Stimulated activated CD8-positive, alpha-beta memory T cell treated with anti-CD3 and anti-CD28 coated beads, Interleukin-2, amount 100 ng/mL, for 1 hour (primary cell): ENCODE data around the gene EXOC3L4.

Experiments used
- DNase-seq, 2 donors: peaks; one replicate each; pipeline ENCODE4 v3.0.0-alpha.2; 2020; ENCODE audit warnings: low read depth in 2 of 2

The EXOC3L4 gene

DNA sequence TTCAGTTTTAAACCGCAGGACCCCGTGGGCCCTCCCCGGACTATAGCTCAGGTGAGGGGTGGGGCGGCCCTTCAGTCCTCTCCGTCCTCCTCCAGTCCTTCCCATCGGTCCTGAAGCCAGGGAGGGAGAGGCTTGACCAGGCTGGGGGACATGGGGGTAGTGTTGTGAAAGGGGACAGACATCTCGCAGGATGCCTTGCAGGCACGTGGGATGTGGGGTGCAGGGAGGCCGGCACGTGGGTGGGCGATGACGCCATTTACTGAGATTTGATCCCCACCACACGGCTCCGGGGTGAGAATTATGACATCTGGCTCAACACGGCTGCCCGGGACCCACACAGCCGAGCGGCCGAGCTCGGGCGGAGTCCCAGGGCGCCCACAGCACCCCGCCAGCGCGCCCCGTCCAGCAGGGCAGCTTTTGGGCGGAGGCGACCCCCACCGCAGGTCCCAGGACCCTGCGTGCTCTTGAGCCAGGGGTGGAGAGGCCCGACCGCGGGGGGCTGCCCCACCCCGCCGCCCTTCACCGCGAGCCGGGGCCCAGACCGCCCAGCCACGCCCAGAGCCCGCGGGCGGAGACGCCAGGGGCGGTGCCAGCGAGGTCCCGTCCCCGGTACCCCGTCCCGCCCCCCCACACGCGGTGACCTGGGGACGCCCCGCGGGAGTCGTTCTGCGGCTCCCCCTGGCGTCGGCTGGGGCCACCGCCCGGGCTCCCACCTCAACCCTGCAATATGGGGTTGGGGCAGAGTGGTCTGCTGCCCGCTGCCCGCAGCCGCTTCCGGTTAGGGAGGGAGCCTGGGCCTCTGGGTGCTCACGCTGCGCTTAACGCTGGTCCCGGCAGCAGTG lies 3.3 kb upstream of the EXOC3L4 start:
- DNase-seq, result peak; percentile 55 to 61

DNA sequence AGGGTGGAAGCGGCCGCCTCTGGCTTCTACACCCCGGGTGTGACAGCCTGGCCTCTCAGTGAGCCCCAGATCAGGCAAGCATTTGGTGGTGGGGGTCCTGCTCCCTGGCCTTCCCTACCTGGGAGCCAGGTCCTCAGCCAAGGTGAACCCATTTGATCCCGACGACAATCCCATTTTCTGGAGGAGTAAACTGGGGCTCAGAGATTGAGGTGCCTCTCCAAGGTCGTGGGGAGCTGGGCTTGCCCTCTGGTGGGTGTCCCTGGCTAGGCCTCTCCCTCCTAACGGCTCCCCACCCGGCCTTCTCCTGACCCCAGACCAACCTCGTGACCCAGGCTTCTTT lies 2.7 kb upstream of the EXOC3L4 start:
- DNase-seq, result no peak

DNA sequence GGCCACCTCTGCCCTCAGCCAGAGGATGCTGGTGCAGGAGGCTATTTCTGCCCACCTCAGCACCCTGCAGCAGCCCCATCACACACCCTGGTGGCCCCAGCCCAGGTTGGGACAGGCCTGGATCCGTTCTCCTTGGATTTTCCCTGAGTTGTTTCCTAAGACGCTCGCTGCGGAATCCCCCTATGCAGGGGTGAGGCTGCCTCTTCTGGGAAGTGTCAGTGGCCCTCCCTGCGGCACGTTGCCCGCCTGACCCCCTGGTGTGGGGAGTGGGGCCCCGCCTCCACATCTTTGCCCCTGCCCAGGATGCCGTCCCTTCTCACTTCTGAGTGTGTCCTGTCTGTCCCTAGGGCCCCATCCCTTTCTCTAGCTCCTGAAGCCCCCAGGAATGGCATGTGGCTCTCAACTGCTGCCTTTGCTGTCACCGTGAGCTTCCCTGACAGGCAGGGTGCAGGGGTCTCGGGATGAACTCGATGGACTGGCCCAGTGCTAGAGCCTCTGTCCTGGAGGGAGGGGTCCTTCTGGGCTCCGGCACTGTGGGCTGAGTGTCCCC lies 594 bp upstream of the EXOC3L4 start:
- no peak for DNase-seq

DNA sequence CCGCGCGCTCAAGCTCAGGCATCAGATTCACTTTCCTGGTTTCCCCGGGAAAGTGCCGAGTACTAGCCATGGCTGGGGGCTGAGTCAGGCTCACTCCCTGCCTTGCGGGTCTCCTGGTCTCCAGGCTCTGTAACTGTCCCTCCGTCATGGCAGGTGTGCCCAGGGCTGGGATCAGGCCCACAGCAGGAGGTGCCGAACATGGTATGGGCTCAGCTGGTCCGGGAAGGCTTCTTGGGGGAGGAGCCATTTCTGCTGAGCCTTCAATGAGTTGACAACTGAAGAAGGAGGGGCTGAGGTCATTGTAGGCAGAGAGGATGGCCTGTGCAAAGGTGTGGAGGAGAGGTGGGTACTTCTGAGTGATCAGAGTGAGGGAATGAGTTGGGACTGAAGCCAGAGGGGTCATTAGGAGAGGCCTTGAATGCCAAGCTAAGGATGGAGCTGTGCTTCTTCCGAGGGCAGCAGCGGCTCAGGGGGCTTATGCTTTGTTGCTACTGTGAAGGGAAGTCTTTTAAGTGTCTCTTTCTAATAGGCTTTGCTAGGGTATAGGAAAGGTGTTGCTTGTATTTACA lies 769 bp downstream of the EXOC3L4 start:
- DNase-seq, result no peak

DNA sequence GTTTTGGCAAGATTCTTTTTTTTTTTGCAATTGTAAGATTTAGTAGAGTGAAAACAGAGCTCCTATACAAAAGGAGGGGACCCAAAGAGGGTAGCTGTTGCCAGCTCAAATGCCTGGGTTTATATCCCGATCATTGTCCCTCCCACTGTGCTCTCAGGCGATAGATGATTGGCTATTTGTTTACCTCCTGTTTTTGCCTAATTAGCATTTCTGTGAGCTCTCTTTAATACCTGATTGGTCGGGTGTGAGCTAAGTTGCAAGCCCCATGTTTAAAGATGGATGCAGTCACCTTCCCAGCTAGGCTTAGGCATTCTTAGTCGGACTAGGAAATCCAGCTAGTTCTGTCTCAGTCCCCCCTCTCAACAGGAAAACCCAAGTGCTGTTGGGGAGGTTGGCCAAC lies 1.9 kb downstream of the EXOC3L4 start:
- DNase-seq, result no peak

DNA sequence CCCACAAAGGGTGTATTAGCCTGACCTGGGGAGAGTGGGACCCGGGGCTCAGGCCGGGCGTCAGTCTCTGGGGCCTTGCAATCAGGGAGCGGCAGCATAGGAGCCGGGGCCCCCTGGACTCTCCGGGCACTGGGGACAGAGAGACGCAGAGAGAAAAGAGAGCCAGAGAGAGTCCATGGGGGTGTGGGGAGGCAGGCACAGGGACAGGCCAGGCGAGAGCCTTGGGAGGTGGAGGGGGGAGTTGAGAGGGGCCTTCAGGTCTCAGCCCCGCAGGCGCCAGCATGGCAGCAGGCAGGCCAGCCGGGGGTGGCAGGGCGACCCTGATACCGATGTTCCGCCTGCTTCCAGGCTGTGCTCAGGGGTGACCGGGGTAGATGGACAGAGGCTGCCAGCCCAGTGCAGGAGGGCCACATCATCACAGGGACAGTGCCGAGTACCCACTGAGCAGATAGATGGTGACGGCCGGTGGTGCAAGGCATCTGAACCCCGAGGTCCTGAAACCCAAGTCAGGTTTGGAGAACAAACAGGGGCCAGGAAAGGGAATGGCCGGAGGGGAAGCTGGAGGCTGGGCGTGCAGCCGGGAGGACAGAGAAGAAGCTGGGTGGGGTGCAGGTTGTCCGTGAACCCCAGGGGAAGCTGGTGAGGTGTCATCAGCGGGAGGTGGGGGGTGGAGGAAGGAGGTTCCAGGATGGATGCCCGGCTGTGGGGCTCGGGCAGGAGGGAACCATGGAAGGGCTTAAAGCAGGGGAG lies 2.9 kb downstream of the EXOC3L4 start:
- no peak for DNase-seq

DNA sequence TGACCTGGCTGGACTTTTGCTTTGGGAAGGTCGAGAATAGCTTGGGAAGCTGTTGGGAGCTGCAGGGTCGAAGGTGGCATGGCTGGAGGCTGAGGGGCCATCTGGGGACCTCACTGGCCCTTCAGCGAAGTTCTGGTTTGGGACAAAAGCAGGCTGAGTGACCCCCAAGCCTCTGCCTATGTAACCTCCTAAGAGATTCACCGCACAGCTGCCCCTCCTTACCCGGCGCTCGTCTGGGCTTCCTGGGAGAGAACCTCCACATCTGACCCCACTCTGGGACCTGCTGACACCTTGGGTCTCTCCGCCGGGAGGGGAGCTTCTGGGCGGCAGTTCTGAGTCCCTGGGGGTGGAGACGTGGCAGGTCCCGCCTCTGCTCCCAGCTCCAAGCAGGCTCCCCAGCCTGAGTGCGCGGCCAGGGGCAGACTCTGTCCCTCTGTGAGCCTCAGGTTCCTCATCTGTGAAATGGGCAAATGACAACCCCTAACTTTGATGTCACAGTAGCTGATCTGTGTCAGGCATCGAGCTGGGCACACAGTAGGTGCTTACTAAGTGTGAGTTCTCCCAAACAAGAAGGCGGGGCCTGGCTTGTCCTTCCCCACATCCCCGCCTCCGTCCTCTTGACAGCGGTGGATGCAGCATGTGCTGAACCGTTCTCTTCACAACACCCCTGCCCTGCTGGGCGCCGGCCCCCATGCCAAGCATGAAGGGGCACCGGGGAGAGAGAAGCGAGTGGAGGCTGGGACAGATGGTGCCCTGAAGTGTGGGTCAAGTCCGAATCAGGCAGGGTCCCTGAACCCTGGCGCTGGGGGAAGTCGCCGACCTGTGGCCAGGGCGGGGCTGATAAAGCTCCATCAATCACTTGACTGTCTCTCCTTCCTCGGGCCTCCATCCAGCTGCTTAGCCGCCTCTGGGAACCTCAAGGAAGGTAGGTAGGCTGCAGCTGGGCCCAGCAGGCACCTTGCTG lies 3.8 kb downstream of the EXOC3L4 start:
- DNase-seq, result no peak

DNA sequence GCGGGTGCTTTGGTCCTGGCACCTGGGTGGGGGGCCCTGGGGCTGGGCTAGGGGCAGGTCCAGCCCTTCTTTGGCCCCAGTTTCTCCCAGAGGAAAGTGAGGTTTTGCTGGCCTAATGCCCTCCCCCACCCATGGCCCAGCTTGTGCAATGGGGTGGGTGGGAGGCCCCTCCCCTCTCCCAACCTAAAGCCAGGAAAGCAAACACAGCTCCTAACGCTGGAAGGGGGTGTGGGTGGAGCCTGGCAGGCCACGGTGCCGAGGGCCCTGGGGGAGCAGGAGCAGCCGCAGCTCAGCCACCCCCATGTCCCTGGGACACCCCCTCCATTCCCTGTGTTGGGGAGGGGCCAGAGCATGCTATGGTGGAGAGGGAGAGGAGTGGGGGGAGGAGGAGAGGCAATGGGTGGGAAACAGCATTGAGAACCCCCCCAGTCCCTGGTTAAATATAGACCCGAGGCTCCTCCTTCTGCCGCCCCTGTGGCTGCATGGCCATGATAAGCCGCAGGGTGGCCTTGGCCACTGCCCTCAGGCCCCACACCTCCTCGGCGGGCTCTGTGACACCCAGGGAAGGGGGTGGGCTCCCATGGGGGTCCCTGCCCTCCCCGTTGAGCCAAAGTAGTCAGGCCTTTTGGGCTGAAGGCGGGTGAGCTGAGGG lies 4.7 kb downstream of the EXOC3L4 start:
- no peak for DNase-seq

DNA sequence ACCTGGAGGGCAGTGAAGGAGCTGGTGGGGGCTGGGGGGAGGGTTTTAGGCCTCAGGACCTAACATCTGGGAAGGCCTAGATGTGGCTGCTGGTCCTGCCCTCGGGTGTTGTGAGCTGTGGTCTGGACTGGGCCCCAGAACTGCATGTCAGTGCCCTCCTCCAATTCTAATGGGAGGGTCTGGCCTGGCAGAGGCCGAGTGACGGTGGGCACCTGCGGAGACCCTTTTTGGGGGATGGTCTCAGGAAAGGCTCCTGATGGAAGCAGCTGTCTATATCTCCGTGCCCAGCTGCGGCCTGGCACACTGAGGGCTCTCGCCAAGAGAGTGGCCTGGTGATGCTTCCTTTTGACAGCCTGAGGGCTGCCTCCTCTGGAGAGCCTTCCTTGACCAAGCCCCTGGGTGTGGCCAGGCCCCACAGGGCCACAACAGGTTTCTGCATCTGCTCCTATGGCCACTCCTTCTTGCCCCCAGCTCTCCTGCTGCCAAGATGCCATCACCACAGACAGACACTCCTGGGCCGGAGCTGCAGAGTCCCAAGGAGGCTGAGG lies 5.3 kb downstream of the EXOC3L4 start:
- no peak for DNase-seq

DNA sequence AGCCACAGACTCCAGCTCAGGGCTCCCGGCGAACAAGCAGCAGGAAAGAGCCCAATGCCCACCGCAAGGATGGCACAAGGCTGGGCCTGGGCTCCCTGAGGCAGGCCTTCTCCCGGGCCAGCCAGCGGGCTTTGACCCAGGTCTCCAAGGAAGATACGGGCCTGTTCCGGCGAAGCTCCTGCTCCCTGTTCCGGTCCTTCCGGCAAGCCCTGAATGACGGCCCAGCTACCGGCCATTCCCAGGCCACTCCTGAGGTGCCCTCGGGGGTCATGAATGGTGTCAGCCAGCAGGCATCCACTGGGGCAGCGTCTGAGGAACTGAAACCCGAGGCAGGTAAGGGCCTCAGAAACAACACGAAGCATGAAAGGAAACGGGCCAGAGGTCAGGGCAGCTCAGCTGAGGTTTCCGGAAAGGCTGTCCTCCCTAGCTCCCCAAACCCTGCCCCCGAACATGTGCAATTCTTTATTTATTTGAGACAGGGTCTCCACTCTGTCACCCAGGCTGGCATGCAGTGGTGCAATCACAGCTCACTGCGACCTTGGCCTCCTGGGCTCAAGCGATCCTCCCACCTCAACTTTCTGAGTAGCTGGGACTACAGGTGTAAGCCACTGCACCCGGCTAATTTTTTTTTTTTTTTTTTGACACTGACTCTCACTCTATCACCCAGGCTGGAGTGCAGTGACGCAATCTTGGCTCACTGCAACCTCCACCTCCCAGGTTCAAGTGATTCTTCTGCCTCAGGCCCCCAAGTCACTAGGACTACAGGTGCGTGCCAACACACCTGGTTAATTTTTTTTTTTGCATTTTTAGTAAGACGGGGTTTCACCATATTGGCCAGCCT lies 6.0 kb downstream of the EXOC3L4 start:
- no peak for DNase-seq

DNA sequence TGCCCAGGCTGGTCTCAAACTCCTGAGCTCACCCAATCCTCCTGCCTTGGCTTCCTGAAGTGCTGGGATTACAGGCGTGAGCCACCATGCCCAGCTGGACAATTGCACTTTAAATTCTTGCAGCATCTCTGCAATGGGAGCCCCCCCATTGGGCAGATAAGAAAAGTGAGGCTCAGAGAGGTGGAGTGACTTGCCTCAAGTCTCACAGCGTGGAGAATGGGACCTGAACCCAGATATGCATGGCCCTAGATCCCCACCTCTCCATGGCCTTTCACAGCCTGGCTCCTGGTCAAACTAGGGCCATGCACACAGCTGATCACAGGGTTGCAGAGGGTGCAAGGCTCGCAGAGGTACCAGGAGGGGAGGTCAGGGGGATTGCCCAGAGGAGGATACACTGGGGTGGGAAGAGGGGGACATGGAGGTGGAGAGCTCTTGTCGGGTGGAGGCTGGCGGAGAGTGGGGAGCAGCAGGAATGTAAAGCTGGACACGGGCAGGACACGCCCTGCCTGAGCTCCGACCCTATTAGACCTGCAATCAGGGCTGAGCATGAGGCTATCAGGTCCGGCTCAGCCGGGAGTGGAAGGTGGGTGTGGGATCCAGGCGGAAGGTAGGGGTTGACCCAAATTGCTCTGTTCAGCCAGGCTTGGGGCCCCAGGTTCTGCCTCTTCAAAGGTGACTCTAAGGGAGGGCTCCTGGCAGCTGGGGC lies 6.9 kb downstream of the EXOC3L4 start:
- no peak for DNase-seq

DNA sequence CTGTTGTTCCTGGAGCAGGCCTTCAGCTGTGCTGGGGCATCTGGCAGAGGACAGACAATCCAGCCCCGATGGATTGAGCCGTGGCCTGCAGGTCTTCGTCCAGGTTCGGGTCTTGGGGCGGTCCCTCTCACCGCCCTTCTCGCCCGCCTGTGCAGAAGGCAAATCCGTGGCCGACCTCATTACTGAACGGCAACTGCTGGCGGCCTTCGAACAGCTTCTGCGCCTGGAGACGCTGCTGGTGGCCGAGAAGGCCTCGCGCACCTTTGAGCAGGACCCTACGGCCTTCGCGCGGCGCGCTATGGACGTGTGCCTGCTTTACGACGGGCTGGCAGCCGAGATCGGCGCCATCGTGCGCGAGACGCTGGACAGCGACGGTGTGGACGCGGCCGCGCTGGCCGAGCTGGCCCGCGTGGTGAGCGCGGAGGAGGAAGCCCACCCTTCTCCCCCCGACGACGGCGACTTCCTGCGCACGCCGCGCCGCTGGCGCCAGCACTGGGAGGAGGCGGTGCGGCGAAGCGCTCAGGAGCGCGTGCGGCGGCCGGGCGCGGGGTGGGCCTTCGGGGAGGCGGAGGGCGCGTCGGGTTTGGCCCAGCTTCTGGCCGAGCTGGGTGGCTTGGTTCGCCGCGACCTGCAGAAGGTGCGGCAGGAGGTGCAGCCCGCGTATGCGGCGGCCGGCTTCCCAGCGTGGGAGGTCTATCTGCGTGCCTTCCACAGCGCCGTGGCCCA lies 7.6 kb downstream of the EXOC3L4 start:
- no peak for DNase-seq

DNA sequence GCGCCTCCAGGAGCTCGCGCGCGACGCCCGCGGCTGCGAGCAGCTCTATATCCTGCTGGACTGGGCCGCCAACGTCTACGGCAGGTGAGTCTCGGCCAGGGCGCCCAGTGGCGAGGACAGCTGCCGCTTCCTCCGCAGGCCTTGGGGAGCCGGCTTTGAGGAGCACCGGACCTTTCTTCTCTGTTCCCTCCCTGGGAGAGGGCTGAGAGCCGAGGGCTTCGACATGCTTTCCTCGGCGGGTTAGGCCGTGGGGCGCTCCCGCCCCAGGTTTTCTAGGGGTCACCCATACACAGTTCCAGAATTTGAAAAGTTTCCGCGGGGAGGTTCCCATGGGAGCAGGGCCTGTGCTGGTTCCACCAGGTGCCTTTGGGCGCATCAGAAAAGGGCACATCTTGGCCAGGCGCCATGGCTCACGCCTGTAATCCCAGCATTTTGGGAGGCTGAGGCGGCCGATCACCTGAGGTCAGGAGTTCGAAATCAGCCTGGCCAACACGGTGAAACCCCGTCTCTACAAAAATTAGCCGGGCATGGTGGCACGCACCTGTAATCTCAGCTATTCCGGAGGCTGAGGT lies 8.2 kb downstream of the EXOC3L4 start:
- DNase-seq, result no peak

DNA sequence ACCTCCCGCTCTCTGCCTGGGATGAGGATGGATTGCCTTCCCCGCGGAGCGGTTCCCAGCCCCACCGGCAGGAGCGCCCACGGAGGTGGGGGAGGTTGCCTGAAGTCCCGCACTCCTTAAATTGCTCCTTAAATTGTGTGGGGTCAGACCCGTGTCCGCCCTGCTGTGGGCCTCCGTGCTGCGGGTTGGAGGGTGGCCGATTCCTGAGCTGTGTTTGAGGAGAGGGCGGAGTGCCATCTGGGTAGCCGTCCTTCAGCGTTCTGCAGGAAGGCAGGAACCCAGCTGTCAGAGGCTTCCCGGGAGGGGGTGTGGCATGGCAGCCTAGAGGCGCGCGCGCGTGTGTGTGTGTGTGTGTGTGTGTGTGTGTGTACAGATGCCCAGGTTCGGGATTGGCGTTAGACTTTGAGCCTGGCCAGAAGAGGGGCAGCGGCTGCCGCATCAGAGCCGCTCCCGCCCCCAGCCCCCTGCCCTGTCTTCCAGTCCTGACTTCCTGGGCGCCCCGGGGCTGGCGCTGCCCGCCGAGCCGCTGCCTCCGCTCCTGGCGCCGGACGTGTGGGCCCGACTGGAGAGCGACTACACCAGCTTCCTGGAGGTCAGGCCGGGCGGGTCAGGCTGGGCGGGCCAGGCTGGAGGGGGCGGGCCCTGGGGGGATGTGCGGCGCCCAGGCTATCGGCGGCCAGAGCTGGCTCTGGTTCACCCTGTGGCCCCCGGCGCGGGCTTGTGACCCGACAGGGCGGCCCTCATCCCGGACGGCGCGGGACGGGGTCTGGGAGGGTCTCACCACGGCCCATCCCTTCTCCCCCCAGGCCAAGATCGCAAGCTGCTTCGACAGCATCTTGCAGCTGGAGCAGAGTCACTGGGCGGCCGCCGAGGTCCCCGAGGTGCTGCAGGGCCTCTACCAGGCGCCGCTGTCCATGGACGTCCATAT lies 9.2 kb downstream of the EXOC3L4 start:
- DNase-seq, result no peak

DNA sequence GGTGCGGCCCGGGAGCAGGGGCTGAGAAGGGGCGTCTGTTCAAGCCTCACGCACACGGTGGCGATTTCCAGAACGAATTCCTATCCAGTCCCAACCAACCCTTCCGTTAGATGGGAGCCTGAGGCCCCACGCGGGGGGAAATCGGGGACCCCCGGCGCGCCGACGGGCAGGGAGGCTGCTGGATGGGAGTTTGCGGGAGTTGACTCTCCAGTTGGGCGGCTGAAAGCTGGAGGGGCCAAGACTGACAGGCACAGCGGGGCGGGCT lies 9.8 kb downstream of the EXOC3L4 start:
- DNase-seq, result no peak

DNA sequence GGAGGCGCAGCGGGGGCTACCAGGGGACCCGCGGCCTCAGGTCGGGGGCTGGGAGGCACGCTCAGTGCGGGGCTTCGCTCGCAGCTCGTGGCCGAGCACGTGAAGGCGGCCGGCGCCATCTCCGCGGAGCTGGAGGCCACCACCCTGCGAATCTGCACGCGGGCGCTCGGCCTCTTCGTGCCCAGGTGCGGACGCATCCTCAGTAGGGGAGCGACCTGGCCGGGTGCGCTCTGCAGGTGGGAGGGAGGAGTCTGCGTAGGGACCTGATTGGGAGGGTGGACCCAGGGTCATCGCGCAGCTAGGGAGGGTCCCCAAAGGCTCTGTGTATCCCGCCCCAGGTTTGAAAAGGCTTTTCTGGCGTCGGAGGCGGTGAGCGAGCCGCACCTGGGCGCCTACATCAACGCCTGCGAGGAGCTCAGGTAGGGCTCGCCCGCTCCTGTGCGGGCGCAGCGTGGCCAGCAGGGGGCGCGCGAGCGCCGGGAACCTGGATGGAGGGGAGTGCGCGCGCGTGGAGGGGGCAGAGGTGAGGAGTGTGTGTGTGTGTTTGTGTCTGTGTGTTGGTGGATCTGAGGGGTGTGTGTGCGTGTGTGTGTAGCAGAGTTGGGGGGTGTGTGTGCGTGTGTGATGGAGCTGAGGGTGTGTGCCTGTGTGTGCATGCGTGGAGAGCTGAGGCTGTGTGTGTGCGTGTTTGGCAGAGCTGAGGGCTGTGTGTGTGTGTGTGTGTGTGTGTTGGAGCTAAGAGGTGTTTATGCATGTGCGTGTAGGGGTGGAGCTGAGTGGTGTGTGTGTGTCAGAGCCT lies 10.3 kb downstream of the EXOC3L4 start:
- DNase-seq, result peak; percentile 45 to 64
